ENCODE data around the gene KRT2. TPM values are rescaled to one million over a fixed set of nuclear protein-coding genes. Genes with fewer than 3 reads are reported as not detected.

Gene KRT2
- not detected in 2 replicates for total RNA-seq

DNA sequence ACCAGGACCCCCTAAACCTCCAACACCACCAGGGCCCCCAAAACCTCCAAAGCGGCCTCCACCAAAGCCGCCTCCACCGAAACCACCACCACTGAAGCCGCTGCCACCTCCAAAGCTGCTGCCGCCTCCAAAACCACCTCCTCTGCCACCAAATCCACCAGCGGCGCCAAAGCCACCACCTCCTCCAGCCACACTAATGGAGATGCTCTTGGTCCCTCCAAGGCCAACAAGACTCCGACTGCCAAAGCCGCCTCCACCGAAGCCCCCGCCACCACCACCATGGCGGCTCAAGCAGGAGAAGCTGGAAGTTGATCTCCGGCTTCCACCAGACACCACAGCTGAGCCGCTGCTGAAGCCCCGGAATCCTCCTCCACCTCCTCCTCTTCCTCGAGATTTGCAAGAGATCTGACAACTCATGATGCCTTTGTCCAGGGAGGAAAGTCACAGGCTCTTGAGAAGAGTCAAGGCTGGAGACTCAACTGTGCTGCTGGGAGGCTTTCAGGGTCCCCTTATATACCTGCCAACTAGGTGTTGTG, at the start of gene KRT2:
Gene KRT2, minus strand, starts transcription at position 486 of the 536 bp plus-strand sequence. Its CDS starts 69 bp downstream, at position 417.

DNA sequence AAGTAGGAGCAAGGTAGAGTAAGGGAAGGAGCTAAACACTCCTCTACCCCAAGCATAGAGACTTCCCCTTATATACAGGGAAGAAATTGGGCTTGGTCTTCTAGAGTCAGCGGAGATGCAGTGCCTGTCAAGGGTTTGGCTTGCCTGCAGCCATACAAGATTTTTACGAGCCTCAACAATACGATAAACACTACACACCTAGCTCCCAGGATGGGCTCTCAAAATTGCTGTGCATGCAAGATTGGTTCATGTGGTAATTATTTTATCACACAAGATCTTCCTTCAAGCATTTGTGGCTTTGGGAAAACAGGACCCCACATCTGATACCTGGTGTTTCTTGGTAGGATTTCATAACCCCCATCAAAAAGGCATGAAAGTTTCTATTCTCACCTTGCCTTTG, 28.4 kb upstream of the KRT2 start, which contains the start of gene KRT1:
Gene KRT1, minus strand, starts transcription at position 45 of the 400 bp plus-strand sequence. CDS start 59 bp downstream, outside the sequence.

DNA sequence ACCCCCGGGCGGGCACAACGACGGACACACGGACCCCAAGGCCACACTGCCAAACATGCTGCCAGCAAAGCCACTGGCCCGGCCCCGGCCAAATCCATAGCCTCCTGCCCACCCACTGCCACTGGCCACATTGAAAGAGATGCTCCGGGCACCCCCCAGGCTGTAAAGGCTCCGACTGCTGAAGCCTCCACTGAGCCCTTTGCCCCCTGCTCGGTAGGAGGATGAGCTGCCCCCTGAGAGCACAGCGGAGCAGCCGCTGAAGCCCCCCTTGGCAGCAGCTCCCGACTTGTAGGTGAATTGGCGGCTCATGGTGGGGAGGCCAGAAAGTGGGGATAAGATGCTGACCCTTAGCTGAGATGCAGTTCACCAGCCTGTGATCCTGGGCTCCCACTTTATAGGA, 33.8 kb downstream of the KRT2 start, which contains the start of gene KRT73:
Gene KRT73, minus strand, starts transcription at position 344 of the 400 bp plus-strand sequence. Its CDS starts 35 bp downstream, at position 309.

DNA sequence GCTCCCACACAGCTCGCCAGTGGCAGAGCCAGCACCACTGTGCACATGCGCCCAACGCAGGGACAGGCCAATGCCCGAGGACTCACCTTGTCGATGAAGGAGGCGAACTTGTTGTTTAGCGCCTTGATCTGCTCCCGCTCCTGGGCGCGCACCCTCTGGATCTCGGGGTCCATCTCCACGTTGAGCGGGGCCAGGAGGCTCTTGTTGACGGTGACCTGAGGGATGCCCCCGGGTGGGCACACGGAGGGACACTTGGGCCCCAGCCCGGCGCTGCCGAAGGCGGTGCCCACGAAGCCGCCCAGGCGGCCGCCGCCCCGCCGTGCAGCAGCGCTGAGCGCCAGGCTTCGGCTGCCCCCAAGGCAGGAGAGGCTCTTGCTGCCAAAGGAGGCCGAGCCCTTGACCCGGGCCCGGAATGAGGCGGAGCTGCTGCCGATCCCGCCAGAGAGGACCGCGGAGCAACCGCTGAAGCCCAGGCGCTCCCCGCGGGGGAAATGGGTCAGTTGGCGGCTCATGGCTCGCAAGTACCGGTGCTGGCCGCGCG, 51.0 kb downstream of the KRT2 start, which contains the start of gene KRT72:
Gene KRT72, minus strand, starts transcription at position 523 of the 541 bp plus-strand sequence. Its CDS starts 11 bp downstream, at position 512.

Other genes with a start within 250 kb of the KRT2 start
- not detected in 2 replicates for gene KRT82, start 245.9 kb downstream of the KRT2 start, total RNA-seq
- not detected in 2 replicates for gene KRT75, start 217.8 kb downstream of the KRT2 start, total RNA-seq
- 0.14 and 0.18 TPM in 2 replicates for gene KRT6B, start 200.1 kb downstream of the KRT2 start, total RNA-seq
- gene KRT6C, start 178.4 kb downstream of the KRT2 start, total RNA-seq = not detected in 2 replicates
- gene KRT6A, start 159.0 kb downstream of the KRT2 start, total RNA-seq = 3.7 and 22.8 TPM in 2 replicates
- 1.3 and 2.3 TPM in 2 replicates for gene KRT5, start 131.8 kb downstream of the KRT2 start, total RNA-seq
- gene KRT71, start 99.1 kb downstream of the KRT2 start, total RNA-seq = not detected in 2 replicates
- gene KRT74, start 78.4 kb downstream of the KRT2 start, total RNA-seq = not detected in 2 replicates
- gene KRT72, start 50.7 kb downstream of the KRT2 start, total RNA-seq = not detected in 2 replicates
- not detected in 2 replicates for gene KRT73, start 33.7 kb downstream of the KRT2 start, total RNA-seq
- gene KRT1, start 28.2 kb upstream of the KRT2 start, total RNA-seq = not detected in 2 replicates
- gene KRT77, start 51.3 kb upstream of the KRT2 start, total RNA-seq = not detected in 2 replicates
- not detected in 2 replicates for gene KRT76, start 125.1 kb upstream of the KRT2 start, total RNA-seq
- not detected in 2 replicates for gene KRT3, start 143.9 kb upstream of the KRT2 start, total RNA-seq
- 0.14 TPM in 1 of 2 replicates, not detected in the other for gene KRT4, start 161.9 kb upstream of the KRT2 start, total RNA-seq
- not detected in 2 replicates for gene KRT79, start 182.1 kb upstream of the KRT2 start, total RNA-seq
- not detected in 2 replicates for gene KRT78, start 196.8 kb upstream of the KRT2 start, total RNA-seq

All from smooth muscle cell of bladder (primary cell).